GM18907 (cell line): ENCODE data around the gene ROR2.
"Not testable (repeated sequence)": the region's sequence is repeated elsewhere in the genome, so short reads cannot be mapped to it uniquely, and the experiment has no call there.

Experiments used
- ATAC-seq: cut with Tn5 transposase; IDR thresholded peaks from one replicate; pipeline ENCODE4 v1.9.1; 2021; ENCODE audit warnings: mild to moderate bottlenecking, moderate library complexity; ENCODE audit not compliant: unreplicated experiment

ROR2 gene

DNA sequence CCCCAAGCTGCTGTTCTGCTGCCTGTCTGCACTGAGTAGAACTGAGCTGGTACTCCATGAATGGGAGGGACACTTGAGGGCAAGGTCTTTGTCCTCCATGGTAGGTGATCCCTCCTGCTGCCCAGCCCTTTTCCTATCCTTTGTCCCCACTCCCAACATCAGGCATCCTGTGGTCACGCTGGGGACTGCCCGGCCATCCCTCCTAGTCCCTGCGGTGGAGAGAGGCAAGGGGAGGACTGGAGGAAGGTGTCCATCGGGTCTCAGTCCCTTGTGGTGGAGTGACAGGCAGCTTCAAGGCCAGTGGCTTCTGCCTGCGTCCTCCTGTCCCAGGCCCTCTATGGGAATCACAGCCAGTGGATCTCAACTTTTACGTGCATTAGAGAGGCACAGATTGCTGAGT lies 25.9 kb downstream of the ROR2 start:
- no peak for ATAC-seq

DNA sequence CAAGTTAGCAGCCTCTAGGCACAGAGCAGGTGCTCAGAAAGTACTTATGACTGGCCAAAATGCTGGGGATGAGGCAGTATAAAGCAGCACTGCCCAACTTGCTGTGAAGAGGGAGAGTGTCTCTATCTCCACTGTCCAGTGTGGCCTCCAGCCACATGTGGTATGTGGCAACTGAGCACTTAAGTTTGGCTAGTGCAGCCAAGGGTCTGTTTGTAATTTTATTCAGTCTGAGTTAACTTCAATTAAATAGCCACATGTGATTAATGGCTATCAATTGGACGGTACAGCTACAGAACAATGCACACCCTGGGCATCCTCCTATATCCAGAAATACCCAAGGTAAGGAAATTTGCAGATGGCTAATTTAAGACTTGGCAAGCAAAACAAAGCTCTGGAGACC lies 26.9 kb downstream of the ROR2 start:
- no peak for ATAC-seq

- ATAC-seq = no peak
Observed at GRCh38 chr9:91921371-91921770, 28.7 kb downstream of the ROR2 start.

DNA sequence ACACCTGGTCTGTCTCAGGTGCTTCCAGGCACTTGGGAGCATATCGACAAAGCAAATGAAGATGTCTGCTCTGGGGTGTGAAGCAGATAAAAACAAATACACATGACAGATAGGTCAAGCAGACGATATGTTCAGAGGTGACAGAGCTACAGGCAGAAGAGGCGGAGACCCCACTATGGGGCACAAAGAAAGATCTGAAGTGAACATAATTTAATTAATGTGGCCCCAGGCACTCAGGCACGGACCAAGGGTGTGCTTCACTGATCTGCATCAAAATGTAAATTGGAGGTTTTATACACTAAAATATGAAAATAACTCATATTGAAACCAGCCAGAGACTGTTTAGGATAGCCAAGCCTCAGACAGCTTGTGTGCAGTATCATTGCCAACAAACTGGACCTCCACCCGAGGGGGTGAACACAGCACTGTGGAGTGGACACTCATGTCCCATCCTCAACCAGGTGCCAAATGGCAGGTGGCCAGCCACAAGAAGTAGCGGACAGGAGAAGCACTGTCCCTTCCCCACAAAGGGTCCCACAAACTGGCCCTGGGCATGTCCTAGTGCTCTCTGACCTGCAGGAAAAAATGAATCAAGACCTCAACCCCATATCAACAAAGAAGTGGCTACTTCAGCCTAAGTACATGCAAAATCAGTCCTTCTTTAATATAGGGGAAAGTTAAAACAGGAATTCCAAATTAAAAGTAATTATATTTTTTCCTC lies 29.2 kb downstream of the ROR2 start:
- no peak for ATAC-seq

DNA sequence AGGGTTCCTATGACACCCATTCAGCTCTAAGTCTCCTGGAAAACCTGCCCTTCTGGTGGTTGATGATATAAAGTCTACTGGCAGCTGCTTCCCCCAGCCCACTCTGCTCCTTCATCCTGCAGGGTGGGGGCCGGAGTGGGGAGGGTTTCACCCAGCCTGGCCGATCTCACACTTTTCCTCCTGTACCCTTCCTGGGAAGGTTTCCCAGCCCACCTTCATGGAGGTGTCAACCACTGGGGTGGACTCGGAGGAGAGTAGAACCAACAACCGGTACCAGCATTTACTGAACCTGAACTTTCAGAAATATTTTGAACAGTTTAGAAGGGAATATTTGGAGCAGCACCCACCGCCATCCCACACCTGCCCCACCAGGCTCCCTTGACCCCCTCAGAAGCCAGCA lies 30.4 kb downstream of the ROR2 start:
- ATAC-seq = no peak

GRCh38 chr9:91917436-91917835 lies 32.6 kb downstream of the ROR2 start:
- ATAC-seq = no peak

DNA sequence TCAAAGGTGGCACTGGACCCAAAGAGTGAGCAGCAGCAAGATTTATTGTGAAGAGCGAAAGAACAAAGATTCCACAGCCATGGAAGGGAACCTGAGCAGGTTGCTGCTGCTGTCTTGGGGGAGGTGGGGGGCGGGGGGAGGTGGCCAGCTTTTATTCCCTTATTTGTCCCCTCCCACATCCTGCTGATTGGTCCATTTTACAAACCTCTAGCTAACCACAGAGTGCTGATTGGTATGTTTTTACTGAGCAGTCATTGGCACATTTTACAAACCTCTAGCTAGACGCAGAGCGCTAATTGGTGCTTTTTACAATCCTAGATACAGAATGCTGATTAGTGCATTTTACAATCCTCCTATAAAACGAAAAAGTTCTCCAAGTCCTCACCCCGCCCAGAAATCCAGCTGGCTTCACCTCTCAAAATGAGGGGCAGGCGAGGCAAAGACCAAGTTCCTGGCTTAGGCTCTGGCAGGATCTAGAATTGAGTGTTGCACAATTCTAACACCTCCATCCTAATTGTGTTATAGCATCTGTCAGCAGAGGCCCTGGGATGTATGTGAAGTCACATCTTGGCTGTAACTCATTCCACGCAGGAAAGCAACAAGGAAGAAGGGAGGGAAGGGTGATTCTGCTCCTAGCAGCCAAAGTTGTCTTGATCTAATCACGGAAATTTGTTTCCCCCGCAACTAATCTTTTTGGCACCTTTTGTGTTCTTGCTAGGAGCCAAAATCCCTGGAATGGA lies 34.3 kb downstream of the ROR2 start:
- ATAC-seq = no peak

DNA sequence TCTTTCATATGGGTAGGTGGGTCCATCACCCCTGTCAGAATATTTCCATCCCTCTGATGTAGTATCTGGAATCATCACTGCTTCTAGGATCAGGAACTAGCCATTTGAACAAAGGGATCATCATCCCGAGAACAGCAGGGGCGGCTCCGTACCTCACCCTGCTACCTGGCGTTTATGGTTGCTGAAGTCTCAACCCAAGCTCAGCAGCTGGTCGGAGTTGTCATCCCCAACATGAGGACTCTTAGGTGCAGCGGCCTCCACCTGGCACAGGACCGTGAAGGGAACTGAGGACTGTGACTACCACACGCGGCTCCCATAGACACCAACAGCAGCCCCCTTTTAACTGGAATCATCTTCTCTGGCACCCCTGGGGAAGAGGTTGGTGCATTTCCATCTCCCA lies 35.1 kb downstream of the ROR2 start:
- ATAC-seq = no peak

- ATAC-seq = no peak
Observed at GRCh38 chr9:91914404-91914803, 35.6 kb downstream of the ROR2 start.

- no peak for ATAC-seq
Observed at GRCh38 chr9:91913986-91914385, 36.0 kb downstream of the ROR2 start.

- ATAC-seq = no peak
Observed at GRCh38 chr9:91913096-91913495, 36.9 kb downstream of the ROR2 start.

DNA sequence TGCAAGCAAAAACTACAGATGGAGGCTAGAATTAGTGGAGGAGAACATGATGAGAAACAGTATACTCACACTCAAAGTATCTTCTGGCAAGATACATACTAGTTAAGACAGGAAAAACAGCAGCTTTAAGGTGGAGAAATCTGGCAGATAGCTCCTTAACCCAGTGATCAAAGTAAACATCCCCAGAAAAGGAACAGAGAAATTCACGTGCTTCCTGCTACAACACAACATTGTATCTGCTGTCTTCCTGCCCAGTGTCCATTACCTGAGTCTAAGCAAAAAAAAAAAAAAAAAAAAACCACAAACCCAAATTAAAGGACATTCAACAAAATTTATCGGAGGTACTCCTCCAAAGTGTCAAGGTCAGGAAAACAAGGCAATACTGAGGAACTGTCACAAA lies 38.4 kb downstream of the ROR2 start:
- ATAC-seq = no peak

GRCh38 chr9:91909256-91909655 lies 40.8 kb downstream of the ROR2 start:
- not testable (repeated sequence) for ATAC-seq

DNA sequence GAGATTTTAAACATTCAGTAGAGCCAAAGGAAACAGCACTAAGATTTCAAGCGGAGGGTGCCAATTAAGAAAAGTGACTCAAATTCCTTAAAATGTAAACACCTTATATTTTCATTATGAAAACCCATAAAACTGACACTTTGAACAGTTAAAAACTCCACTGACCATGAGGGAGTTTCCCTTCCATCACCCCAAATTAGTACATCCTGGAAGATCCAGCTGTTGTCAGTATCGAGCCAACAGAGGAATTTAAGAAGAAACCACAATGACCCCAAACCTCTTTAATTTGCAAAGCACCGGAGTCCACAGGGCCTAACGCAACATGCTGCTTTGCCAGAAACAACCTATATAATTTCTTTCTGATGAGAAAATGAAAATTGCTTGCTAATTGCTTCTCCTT lies 41.3 kb downstream of the ROR2 start:
- no peak for ATAC-seq

GRCh38 chr9:91908293-91908623 lies 41.8 kb downstream of the ROR2 start:
- no peak for ATAC-seq

DNA sequence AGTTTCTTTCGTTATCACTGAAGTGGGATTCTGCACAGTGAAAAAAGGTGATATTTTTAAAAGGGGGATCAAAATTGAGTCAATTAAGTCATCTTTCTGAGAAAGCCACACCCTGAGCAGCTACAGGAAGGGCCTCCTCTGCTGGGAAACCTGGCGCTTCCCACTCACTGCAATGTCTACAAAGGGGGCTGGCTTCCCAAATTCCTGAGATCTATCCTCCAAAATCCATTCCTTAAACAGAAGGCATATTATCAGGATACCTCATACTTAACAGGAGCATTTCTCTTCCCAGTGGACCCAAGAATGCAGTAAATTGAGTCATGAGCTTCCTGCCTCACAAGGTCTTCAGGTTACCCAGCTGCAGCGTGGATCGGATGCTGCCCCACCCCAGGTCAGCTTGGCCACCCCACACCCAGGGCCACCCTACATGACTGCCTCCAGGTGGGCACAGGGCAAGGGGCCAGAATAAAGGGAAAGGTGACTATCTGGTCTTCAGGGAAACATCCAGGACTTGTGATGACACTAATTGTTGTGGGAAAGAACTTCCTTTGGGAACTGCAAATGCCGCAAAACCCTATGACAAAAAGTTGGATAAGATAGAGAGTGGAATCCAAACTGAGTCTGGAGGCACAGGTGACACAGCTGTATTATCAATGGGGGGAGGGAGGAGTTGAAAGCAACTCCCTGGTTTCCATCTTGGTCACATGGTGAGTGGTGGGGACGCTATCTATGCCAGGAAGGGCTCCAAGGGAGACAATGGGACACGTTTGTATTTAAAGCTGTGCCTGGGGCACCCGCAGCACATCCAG lies 42.3 kb downstream of the ROR2 start:
- no peak for ATAC-seq

DNA sequence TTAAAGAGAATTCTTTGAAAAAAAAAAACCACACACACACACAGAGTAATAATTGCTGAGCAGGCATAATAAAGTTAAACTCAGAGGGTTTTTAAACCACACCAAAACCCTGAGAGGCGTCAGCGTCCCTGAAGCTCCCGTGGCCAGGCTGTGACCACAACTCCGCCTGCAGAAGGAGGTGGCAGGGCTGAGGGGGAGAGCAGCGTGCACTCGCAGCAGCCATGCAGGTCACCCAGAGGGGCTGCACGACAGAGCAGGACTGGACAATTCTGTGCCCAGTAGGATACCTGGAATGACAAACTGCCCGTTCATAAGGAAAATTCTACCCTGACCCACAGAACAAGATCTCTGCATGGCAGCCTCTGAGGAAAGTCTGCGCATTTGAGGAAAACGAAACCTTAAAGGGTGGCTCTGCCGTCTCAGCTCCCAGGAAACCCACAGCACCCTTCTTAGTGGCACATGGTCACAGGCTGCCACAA lies 44.0 kb downstream of the ROR2 start:
- peak; percentile 74 for ATAC-seq

GRCh38 chr9:91905237-91905650 lies 44.8 kb downstream of the ROR2 start:
- ATAC-seq = no peak

GRCh38 chr9:91904588-91905236 lies 45.3 kb downstream of the ROR2 start:
- no peak for ATAC-seq

GRCh38 chr9:91903126-91903911 lies 46.7 kb downstream of the ROR2 start:
- ATAC-seq = no peak
